HG02798 (cell line): Measurements from ENCODE around the gene PPP1R3E.
"Not testable (repeated sequence)": the region's sequence is repeated elsewhere in the genome, so short reads cannot be mapped to it uniquely, and the experiment has no call there.

Experiments used
- ATAC-seq: cut with Tn5 transposase; IDR thresholded peaks from one replicate; pipeline ENCODE4 v1.9.1; 2021; ENCODE audit warnings: mild to moderate bottlenecking; ENCODE audit not compliant: unreplicated experiment, poor library complexity

The PPP1R3E gene

GRCh38 chr14:23299986-23300686 lies 2.5 kb downstream of the PPP1R3E start:
- no peak for ATAC-seq

GRCh38 chr14:23299211-23299957 lies 3.3 kb downstream of the PPP1R3E start:
- ATAC-seq, result no peak

GRCh38 chr14:23297611-23298277 lies 4.9 kb downstream of the PPP1R3E start:
- no peak for ATAC-seq

- ATAC-seq, result no peak
These were observed 5.6 kb downstream of the PPP1R3E start for GRCh38 chr14:23297096-23297495.

- no peak for ATAC-seq
These were observed 6.5 kb downstream of the PPP1R3E start for GRCh38 chr14:23296012-23296777.

- ATAC-seq, result peak; percentile 43
These were observed 7.7 kb downstream of the PPP1R3E start for GRCh38 chr14:23294734-23295561.

- no peak for ATAC-seq
These were observed 15.7 kb downstream of the PPP1R3E start for GRCh38 chr14:23286902-23287479.

- ATAC-seq, result peak; percentile 97
These were observed 16.4 kb downstream of the PPP1R3E start, which contains the start of gene HOMEZ for GRCh38 chr14:23286020-23286901. HOMEZ (minus strand) TSS chr14:23286132; CDS start chr14:23285952, 180 bp downstream.

GRCh38 chr14:23285530-23286019 lies 17.1 kb downstream of the PPP1R3E start:
- peak; percentile 22 for ATAC-seq

- peak; percentile 15 for ATAC-seq
These were observed 17.8 kb downstream of the PPP1R3E start for GRCh38 chr14:23284654-23285529.

GRCh38 chr14:23281247-23281646 lies 21.4 kb downstream of the PPP1R3E start:
- ATAC-seq, result no peak

GRCh38 chr14:23277928-23278327 lies 24.7 kb downstream of the PPP1R3E start:
- not testable (repeated sequence) for ATAC-seq

GRCh38 chr14:23277189-23277588 lies 25.5 kb downstream of the PPP1R3E start:
- ATAC-seq, result no peak

- no peak for ATAC-seq
These were observed 27.2 kb downstream of the PPP1R3E start for GRCh38 chr14:23275412-23275811.

GRCh38 chr14:23269193-23269592 lies 33.5 kb downstream of the PPP1R3E start:
- ATAC-seq, result no peak

- not testable (repeated sequence) for ATAC-seq
These were observed 41.8 kb downstream of the PPP1R3E start for GRCh38 chr14:23260849-23261248.

- no peak for ATAC-seq
These were observed 43.2 kb downstream of the PPP1R3E start for GRCh38 chr14:23259426-23259825.
